HCT116 (cell line): ENCODE results near the gene SEPTIN3.

Experiments
- SP1 ChIP-seq: IDR thresholded peaks from 2 replicates; pipeline ENCODE4 v1.6.1; 2012; ENCODE audit warnings: low read depth
- TF ChIP-seq, protein P1 (sequence below): IDR thresholded peaks from 2 replicates; pipeline ENCODE4 v1.6.1; 2012

- TF ChIP-seq SP1, result no peak
- TF ChIP-seq, protein P1, sequence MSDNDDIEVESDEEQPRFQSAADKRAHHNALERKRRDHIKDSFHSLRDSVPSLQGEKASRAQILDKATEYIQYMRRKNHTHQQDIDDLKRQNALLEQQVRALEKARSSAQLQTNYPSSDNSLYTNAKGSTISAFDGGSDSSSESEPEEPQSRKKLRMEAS, result no peak
Observed at GRCh38 chr22:41975299-41976069, 6.2 kb downstream of the SEPTIN3 start.
